Pulmonary artery endothelial cell (primary cell): ENCODE results near the gene CDCA4. TPM values are rescaled to one million over a fixed set of nuclear protein-coding genes. Genes with fewer than 3 reads are reported as not detected.
"Not testable (repeated sequence)": the region's sequence is repeated elsewhere in the genome, so short reads cannot be mapped to it uniquely, and the experiment has no call there.

Experiments used
- DNase-seq: peaks from one replicate; pipeline ENCODE4 v3.0.0-alpha.2; 2011; ENCODE audit warnings: low read depth, low spot score
- total RNA-seq: library from RNA; depleted of rRNA; stranded (reverse); fragments of >200 nt; gene quantifications from 2 replicates; pipeline ENCODE4 v1.2.3, GENCODE V29; 2014

Gene CDCA4
- total RNA-seq, 1 donor from 2014 or later, result 50.5 TPM

DNA sequence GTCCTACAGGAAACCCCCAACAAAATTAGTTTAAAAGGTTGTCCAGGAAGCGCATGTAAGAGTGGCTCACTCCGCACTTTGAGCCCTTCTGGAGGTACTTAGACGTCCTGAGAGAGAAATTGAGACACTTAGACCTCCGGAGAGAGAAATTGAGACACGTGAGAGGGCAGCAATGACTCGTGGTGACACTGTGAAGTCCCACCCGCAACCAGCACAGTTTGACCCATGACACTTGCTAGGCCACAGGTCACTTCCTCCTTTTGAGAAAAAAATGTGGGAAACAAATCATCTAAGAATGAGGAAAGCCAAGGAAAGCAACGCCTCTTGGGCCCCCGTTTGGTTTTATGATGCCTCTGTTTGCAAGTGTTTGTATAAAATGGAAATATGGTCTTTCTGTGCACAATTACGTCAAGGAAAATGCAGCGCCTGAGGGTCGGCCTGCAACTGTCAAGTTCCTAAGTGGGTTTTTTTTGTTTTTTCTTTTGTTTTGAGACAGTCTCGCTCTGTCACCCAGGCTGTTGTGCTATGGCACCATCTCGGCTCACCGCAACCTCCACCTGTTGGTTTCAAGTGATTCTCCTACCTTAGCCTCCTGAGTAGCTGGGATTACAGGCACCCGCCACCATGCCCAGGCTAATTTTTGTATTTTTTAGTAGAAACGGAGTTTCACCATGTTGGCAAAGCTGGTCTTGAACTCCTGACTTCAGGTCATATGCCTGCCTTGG lies 13.6 kb upstream of the CDCA4 start:
- no peak for DNase-seq

DNA sequence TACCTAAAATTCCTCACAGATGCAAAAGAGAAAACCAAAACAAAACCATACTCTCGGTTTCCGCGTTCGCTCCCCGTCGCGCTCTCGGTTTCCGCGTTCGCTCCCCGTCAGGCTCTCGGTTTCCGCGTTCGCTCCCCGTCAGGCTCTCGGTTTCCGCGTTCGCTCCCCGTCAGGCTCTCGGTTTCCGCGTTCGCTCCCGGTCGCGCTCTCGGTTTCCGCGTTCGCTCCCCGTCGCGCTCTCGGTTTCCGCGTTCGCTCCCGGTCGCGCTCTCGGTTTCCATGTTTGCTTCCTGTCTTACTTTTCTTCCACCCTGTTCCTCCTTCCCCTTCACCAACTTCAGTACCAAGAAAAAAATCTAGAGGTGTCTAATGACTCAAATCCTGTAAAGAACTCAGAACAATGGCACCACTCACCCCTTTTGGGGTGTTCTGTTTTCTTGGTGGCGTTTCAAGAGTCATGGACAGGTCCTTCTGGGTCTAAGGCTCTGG lies 12.6 kb upstream of the CDCA4 start:
- DNase-seq, result not testable (repeated sequence)

GRCh38 chr14:105032451-105032901 lies 11.6 kb upstream of the CDCA4 start:
- DNase-seq, result not testable (repeated sequence)

- DNase-seq, result no peak
These were observed 10.0 kb upstream of the CDCA4 start for GRCh38 chr14:105030836-105031396.

DNA sequence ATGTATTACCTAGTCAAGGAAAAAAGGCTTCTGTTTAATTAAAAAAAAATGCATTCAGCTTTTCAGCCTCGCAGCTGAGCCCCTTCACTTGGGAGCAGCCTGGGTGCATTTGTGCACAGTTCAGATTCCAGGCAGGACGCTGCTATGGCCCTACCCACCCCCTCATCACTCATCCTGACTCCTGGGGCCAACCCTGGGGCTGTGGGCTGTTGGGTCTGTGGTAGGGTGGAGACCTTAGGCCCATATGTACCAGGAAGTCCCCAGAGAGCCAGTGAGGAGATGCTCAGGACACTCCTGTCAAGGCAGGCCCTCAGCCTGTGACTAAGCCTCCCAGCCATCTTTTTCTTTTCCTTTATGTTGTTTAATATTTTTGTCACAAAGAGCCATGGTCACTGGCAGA lies 9.3 kb upstream of the CDCA4 start:
- DNase-seq, result no peak

- DNase-seq, result no peak
These were observed 8.5 kb upstream of the CDCA4 start for GRCh38 chr14:105029402-105029801.

- DNase-seq, result no peak
These were observed 7.5 kb upstream of the CDCA4 start for GRCh38 chr14:105028251-105028927.

- DNase-seq, result not testable (repeated sequence)
These were observed 6.8 kb upstream of the CDCA4 start for GRCh38 chr14:105027718-105028117.

GRCh38 chr14:105026802-105027563 lies 6.1 kb upstream of the CDCA4 start:
- DNase-seq, result no peak

GRCh38 chr14:105026033-105026785 lies 5.3 kb upstream of the CDCA4 start:
- DNase-seq, result peak; percentile 87

GRCh38 chr14:105025429-105025828 lies 4.5 kb upstream of the CDCA4 start:
- DNase-seq, result no peak

DNA sequence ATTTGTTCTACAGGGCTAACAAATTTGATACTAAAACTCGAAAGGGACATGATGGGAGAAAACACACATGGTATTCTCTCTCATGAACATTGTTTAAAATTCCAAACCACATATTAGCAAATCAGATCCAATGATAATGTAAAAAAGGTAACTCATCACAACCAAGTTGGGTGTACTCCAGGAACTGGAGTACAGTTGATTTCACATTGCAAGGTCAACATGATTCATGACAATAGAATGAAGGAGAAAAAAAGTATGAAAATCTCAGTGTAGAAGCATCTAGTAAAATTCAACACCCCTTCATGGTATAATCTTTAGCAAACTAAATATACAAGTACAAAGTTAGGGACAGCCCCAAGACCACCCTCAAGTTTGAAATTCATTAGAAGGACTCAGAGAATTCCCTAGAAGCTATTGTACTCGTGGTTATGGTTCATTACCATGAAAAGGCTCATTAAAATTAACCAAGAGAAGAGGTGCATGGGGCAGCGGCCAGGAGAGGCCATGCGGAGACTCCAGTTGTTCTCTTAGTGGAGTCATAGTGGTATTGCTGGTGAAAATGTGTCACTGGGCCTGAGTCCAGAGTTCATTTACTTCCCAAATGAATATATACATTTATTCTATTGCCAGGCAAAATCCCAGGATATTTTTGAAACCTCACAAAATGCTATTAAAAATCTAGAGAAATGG lies 3.1 kb upstream of the CDCA4 start:
- no peak for DNase-seq

DNA sequence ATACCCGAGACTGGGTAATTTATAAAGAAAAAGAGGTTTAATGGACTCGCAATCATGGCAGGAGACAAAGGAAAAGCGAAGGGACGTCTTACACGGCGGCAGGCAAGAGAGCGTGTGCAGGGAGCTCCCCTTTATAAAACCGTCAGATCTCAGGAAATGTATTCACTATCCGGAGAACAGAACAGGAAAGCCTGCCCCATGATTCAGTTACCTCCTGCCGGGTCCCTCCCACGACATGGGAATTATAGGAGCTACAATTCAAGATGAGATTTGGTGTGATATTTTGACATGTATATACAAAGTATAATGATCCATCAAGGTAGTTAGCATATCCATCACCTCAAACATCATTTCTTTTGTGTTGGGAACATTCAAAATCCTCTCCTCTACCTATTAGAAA lies 2.3 kb upstream of the CDCA4 start:
- DNase-seq, result no peak

DNA sequence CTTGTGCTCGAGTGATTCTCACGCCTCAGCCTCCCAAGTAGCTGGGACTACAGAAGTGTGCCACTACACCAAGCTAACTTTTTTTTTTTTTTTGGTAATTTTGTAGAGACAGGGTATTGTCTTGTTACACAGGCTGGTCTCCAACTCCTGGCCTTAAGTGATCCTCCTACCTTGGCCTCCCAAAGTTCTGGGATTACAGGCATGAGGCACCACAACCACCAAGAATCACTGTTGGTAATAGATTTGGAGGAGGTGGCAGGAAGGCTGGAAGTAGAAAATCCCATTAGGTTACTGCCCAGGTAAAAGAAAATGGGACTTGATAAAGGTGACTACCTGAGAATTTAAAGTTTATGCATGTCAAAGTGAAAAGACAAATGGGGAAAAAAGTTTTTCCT lies 1.4 kb upstream of the CDCA4 start:
- DNase-seq, result no peak

DNA sequence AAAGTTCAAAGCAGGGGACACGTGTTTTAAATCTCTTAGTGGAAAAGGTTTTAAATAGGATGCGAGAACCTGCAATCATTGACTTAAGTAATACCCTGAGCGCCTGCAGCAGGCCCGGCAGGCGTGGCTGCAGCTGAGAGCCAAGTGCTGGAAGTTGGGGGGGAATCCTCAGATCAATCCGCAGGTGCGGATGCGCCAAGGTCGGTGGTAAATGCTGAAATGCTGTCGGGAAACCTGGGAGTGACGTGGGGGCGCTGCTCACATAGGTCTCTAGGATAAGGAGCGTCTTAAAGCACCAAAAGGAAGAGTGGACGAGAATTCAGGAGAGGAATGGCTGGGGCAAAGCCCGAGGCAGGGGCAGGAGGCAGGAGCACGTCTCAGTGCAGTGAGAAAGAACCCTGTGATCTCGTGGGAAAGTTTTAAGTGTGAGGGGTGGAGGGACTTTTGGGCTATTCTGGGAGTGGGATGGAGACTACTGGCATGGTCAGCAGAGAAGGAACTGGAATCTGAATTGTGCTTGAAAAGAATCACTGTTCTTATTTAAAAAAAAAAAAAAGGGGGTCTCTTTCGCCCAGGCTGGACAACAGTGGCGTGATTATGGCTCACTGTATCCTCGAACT lies 883 bp upstream of the CDCA4 start:
- DNase-seq, result no peak

GRCh38 chr14:105019861-105020814 lies 745 bp downstream of the CDCA4 start:
- DNase-seq, result no peak

DNA sequence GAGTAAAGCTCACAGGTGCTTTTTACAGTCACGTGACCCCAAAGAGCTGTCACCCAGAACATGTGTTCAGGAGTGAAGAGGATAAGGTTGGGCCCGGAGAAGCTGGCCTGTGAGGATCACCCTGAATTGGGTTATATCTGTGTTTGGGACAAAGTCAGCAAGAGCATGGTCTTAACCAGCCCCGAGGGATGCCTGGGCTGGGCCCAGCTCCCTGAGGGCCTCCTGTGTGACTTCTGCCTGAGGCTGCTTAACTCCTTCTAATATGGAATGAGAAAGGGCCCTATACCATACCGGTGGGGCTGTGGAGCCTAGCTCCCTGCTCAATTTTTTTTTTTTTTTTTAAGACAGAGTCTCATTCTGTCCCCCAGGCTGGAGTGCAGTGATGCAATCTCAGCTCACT lies 2.5 kb downstream of the CDCA4 start:
- DNase-seq, result no peak

DNA sequence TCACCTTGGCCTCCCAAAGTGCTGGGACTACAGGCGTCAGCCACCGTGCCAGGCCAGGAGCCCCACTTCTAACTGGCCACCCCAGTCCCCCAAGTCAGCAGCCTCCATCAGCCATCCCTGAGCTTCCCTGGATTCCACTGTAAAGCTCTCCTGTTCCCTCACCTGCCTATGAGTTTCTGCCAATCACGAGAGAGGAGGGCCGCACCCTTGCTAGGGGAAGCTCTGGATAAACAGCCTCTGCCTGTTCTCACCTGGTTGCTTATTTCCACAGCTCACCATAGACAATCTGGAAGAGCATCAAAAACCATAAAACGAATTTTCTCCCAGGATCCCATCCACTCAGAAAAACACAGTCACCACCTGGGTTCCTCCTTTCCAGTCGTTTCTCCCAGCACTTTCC lies 5.0 kb downstream of the CDCA4 start:
- DNase-seq, result no peak

DNA sequence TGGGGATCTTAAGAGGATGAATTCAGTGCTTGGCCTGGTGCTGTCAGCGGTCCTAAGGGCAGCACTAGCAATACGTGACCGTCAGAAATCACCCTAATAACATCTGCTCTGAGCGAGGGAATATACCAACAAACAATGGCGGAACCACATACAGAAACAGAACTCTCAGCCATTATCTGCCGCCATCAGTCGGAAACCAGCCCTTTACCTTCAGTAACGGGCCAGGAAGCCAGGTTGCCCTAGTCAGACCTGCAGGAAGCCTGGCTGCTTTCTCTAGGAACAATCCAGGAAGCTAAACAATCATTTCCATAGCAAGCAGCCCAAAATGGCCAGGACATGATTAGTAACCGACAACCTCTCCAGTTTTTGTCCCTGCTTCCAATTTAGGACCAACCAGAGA lies 5.6 kb downstream of the CDCA4 start:
- DNase-seq, result no peak
